Endometrial microvascular endothelial cells (primary cell): ENCODE results near the gene PROM1. TPM values are rescaled to one million over a fixed set of nuclear protein-coding genes. Genes with fewer than 3 reads are reported as not detected.

Source experiments
- in situ Hi-C: cut with HindIII; loops from 2 replicates; pipeline ENCODE4 v1.10.0; 2017; ENCODE audit warnings: low sequenced_read_pairs, low pct_unique_long_range_greater_than_20kb; ENCODE audit errors: inconsistent ontology term
- total RNA-seq: library from RNA; depleted of rRNA; stranded (reverse); fragments of >200 nt; gene quantifications from one replicate; pipeline ENCODE4 v1.2.3, GENCODE V29; 2015; ENCODE audit errors: inconsistent ontology term

PROM1 gene
- total RNA-seq, 1 donor from 2014 or later: 0.74 TPM

DNA sequence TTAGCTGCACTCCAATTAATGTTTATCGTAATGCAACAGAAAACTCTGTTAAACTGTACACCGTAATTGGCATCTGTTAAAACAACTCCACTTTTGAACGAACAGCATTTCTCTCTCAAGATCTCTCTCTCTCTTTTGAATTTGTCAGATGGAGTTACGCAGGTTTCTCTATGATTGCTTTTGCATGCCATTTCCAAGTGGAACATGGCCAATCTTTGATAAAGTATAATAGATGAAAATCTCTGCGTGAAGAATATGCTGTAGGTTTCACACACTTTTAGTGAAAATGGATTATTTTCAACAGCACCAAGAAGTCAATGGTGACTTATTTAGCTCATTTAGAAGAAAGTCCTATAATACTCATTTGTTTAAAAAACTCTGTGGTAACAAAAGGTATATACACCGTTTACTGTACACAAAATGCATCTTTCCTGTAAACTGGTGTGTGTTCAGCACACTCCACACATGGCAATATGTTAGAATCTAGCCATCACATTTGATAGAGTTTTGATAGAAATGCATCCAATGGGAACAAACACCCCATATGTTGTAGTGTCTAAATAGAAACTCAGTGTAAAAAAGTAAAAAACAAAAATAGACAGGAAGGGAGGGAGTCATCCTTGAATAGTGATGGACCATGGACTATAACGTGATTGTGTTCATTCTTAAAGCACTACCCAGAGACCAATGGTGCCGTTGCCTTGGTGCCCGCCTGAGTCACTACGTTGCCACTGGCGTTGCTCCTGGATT, 115.1 kb downstream of the PROM1 start:
- in situ Hi-C loops: no loop called here

GRCh38 chr4:15965325-15965724, 118.5 kb downstream of the PROM1 start:
- in situ Hi-C loops: no loop called here

- in situ Hi-C loops: no loop called here
Measured at GRCh38 chr4:15964159-15964558, 119.7 kb downstream of the PROM1 start.

DNA sequence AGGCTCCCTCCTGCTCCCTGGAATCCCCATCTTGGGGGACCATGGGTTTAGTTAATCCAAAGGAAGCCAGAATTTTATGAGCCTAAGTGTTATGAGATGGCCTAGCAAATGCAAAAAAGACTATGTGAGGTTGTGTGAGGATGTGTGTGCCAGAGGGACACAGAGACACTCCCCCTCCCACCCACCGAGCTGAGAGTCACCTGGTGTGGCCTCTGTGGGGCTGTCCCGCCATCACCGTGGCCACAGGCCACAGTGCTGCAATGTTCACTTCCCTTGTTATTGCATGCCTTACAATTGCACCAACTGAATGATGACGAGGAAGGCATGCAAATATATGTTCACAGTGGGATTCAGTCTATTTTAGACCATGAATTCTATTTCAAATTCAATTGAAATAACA, 120.2 kb downstream of the PROM1 start:
- in situ Hi-C loops: no loop called here

- in situ Hi-C loops: no loop called here
Measured at GRCh38 chr4:15963001-15963451, 120.8 kb downstream of the PROM1 start, which contains the start of gene FGFBP2. TSS of gene FGFBP2 (minus strand) at chr4:15963175. CDS start at chr4:15963129, 46 bp downstream.

GRCh38 chr4:15961781-15962510, 121.9 kb downstream of the PROM1 start:
- in situ Hi-C loops: no loop called here

DNA sequence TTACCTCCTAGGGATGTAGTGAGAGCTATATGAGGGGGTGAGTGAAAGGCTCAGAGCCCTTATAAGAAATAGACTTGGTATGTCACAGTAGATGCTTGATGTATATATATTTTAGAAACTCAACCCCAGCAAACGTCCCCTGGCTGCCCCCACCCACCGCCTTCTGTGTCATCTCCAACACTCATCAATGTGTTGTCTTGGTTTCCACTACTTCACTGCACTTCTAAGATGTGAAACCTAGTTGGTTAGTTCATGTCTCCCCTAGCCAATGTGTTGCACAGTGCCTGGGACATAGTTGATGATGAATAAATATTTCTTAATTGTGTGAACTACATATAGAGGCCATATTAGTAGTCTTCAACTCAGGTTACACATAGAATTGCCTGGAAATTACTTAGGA, 125.3 kb downstream of the PROM1 start:
- in situ Hi-C loops: no loop called here

- in situ Hi-C loops: no loop called here
Measured at GRCh38 chr4:15956179-15956850, 127.5 kb downstream of the PROM1 start.

DNA sequence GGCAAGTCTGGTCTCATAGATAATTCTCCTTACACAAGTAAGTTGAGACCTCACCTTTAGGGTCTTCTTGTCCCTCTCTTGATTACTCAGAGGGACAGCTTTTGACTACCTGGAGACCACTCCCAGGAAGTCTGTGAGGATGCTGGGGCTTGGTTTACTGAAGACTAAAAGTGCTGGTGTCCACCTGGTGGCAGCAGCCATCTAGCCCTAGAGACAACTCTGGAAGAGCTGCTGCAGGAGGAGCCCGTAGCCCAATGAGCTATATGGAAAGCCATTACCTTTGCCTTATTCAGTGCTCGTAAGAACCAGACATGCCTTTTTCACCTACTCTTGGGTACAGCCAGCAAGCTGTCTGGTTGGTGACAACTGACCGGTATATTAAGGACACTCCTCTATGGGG, 128.2 kb downstream of the PROM1 start:
- in situ Hi-C loops: no loop called here

- in situ Hi-C loops: no loop called here
Measured at GRCh38 chr4:15953625-15954024, 130.2 kb downstream of the PROM1 start.

DNA sequence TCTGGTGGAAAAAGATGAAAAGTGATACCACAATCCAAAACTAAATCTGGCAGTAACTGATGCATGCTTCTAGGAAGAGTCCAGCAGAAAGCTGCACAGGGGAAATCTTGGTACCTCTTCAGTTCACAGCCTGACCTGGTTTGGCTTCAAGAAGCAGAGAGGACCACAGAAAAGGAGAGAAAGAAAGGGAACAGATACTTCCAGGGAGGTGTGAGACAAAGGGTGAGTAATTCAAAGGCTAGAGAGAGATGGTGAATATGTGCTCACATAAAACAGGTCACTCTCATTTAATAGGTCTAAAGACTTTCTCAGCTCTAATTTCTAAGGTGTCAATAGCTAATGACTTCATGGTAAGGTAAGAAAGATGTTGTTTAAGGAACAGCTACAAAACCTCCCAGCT, 132.0 kb downstream of the PROM1 start:
- in situ Hi-C loops: no loop called here

GRCh38 chr4:15948826-15949225, 135.0 kb downstream of the PROM1 start:
- in situ Hi-C loops: no loop called here

- in situ Hi-C loops: no loop called here
Measured at GRCh38 chr4:15947684-15948083, 136.1 kb downstream of the PROM1 start.

DNA sequence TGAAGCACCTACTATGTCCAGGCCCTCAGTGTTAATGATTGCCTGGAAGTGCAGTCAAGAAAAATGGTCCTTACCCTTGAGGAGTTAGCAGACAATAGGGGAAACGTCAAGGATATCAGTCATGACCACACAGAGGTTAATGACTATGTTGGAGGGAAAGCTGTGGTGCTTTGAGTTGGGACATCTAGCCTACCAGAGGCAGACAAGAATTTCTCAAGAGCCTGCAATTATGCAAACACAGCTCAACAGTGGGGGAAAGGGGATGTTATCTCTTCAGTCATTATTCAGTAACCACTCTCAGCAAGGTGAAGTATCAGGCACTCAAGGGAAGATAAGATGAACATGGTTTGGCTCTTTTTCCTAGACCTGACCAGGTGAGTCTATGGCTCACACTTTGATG, 138.3 kb downstream of the PROM1 start:
- in situ Hi-C loops: no loop called here

- in situ Hi-C loops: no loop called here
Measured at GRCh38 chr4:15944895-15945294, 138.9 kb downstream of the PROM1 start.

DNA sequence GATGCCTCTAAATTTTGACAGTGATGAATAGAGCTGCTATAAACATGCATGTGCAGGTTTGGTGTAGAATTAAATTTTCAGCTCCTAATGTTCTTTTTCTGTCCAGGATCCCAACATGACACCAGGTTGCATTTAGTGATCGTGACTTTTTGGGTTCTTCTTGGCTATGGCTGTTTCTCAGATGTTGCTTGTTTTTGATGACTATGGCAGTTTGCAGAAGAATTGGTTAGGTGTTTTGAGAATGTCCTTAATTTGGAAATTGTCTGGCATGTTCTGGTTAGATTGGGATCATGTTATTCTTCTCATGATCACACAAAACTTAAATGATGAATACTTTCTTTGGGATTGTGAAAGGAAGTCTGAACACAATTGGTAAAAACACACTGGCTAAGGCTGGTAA, 141.5 kb downstream of the PROM1 start:
- in situ Hi-C loops: no loop called here

GRCh38 chr4:15938640-15939039, 145.2 kb downstream of the PROM1 start, which contains the start of gene FGFBP1:
TSS of gene FGFBP1 (minus strand) at chr4:15938740. CDS start at chr4:15936632, 2,108 bp downstream.
- in situ Hi-C loops: no loop called here

GRCh38 chr4:15938182-15938581, 145.6 kb downstream of the PROM1 start:
- in situ Hi-C loops: no loop called here

- in situ Hi-C loops: no loop called here
Measured at GRCh38 chr4:15936495-15936894, 147.3 kb downstream of the PROM1 start.
